ENCODE data around the gene ISG20L2.

The ISG20L2 gene

GRCh38 chr1:156711011-156711817 lies 17.4 kb downstream of the ISG20L2 start:
- DNase-seq: peak in 1 of 10 donors; percentile 49
- intact Hi-C loops (cut with DNase I): no loop called here

DNA sequence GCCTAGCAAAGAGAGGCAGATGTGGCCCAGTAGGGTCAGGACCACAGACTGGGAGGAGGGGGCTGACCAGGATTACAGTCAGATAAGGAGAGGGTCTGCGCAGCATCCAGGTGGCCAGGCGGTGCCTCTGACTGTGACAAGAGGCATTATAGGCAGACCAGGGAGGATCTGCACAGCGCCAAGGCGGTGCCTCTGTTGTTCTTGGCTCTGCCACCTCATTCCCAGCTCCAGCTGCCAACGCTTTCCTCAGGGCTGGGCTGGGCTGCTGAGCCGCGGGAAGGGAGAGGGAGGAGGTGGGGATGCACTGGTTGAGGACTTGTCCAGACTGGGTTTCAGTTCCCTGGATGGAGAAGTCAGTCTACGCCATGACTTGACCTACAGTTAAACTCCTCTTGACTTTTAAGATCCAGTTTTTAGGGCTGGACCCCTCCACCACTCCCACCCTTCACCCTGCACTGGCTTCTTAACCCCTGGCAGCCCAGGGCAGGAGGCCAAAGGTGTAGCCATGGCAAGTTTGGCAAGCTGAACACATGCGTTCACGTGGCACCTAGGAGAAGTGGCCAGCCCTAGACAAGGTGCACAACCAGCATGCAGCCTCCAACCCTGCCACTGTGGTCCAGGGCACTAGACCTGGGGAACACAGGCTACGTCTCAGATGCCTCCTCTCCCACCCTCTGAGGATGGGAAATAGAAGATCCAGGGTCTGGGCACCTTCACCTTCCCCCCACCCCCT lies 18.6 kb downstream of the ISG20L2 start:
- DNase-seq: peak in 8 of 10 donors; percentile 50 to 96 (median 74)
- intact Hi-C loops (cut with DNase I): no loop called here

- intact Hi-C loops (cut with DNase I): no loop called here
- DNase-seq: peak in 1 of 10 donors; percentile 9
These were observed 19.5 kb downstream of the ISG20L2 start for GRCh38 chr1:156709031-156709430.

DNA sequence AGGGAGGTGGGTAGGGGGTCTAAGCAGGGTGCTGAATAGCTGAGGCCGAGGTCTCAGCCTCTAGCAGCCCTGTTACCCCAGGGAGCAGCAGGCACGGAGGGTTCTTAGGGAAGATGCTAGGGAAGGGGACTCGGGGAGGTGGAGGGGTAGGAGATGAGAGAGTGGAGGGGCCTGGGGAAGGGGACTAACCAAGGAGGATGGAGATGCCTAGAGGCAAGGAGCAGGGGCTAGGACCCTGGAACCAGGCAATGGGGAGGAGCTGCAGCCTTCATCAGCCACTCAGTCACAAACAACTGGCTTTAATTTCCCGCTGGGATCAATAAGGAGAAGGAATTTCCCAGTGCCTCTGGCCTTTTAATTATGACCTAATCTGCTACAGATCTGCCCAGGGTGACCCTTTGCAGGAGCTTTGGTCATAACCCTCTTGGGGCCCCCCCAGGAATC lies 20.3 kb downstream of the ISG20L2 start:
- peak in 2 of 10 donors; percentile 41 to 69 for DNase-seq
- intact Hi-C loops (cut with DNase I): no loop called here

DNA sequence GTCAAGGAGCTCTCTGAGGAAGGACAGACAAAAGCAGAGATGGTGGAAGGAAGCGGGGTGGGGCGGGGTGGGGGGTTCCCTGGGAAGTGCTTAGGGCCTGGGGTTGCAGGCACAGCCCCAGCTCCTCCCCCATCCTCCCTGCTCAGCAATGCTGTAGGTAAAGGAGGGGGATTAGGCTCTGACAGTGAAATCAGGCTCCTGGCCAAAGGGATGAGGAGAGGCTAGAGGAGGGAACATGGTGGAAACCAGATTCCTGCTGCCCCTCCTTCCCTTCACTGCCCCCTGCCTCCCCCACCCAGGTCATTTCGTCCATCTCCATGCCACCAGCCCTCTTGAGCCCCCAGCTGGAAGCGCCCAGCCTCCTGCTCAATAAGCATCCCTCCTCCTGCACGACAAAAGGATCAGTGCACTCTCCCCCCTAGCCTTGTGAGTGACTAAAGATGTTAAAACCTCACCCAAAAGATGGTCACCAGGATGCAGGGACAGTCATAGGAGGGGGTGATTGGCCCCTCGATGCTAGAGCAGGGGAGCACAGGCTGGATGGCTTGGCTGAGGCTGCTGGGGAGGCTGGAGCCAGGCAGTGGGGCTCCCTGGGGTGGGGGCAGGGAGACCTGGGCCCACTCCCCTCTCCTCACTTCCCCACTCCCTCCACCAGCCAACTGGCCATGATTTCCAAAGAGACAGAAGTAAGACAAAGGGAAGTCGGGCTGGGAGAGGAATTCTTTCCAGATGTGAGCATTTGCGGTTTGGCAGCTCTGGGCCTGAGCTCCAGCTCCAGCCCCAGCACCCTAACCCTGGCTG lies 20.9 kb downstream of the ISG20L2 start:
- DNase-seq: peak in 1 of 10 donors; percentile 59
- intact Hi-C loops (cut with DNase I): no loop called here

- DNase-seq: peak in 9 of 10 donors; percentile 7 to 88 (median 45)
- intact Hi-C loops (cut with DNase I): no loop called here
These were observed 21.7 kb downstream of the ISG20L2 start for GRCh38 chr1:156706657-156707416.

GRCh38 chr1:156705918-156706656 lies 22.5 kb downstream of the ISG20L2 start:
- peak in 9 of 10 donors; percentile 47 to 92 (median 66) for DNase-seq
- intact Hi-C loops (cut with DNase I): no loop called here

DNA sequence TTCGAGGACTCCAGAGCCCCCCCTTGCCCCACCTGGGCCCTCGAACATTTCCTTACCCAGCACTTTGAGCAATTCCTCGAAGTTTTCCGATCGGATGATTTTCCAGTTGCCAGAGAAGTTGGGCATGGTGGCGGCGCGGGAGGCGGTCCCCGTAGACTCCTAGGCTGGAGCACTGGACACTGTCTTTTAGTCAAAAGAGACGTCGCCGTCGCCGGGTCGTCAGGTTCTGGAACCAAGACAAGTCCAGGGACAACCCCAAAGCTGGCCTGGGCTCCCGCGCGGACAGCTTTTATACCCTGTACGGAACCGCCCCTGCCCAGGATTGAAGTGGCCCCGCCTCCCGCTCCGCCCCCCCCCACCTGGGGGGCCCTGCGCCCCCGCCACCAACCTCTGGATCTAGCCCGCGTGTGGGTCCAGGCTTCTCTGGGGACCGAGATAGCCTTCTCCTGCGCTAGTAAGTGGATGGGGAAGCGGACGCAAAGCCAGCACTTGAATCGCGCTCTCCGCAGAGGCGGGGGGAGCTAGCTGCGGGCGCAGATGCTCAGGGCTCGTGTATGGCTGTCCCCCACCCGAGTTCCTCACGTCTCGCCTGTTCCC lies 23.1 kb downstream of the ISG20L2 start, which contains the start of gene CRABP2:
Gene CRABP2 (minus strand): TSS at position 263 of the 597 bp plus-strand sequence. CDS start 137 bp downstream, at position 126.
- intact Hi-C loops (cut with DNase I): no loop called here
- peak in 5 of 10 donors; percentile 13 to 86 (median 23) for DNase-seq

DNA sequence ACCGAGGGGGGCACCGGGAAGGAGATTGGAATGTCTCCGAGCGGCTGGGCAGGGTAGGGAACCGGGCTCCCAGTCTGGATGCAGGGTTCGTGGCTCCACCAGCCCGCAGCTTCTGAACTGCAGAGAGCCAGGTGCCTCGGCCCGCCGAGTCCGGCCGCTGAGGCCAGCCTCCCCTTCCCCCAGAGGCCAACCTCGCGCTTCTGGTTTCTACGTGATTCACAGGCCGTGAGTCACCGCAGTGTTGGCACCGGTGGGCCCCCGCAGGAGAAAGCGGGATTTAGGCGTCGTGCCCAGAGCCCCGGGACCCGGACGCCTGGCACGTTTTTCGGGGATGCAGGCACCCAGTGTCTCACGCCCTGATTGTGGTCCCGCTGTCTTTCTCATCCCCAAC lies 23.6 kb downstream of the ISG20L2 start:
- intact Hi-C loops (cut with DNase I): no loop called here
- DNase-seq: peak in 4 of 10 donors; percentile 24 to 85 (median 49)

GRCh38 chr1:156704166-156704711 lies 24.3 kb downstream of the ISG20L2 start:
- no peak for DNase-seq
- intact Hi-C loops (cut with DNase I): no loop called here

DNA sequence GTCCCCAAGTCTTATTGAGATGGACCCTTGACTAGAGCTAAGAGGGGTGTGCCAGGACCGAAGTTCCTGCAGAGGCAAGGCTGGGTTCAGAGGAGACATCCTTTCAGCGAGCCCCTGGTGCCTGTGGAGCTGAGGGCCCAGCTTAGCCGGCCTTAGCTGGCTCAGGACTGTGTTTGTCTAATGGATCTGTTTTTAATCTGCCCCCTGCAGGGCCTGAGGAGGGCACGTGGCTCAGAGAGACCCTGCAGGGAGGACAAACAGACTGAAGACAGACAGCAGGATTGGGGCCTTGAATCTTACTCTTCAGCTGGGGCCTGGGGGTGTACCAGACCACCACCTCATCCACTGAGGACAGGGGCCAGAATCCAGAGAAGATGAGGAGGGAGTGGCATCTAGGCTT lies 24.8 kb downstream of the ISG20L2 start:
- intact Hi-C loops (cut with DNase I): no loop called here
- no peak for DNase-seq

DNA sequence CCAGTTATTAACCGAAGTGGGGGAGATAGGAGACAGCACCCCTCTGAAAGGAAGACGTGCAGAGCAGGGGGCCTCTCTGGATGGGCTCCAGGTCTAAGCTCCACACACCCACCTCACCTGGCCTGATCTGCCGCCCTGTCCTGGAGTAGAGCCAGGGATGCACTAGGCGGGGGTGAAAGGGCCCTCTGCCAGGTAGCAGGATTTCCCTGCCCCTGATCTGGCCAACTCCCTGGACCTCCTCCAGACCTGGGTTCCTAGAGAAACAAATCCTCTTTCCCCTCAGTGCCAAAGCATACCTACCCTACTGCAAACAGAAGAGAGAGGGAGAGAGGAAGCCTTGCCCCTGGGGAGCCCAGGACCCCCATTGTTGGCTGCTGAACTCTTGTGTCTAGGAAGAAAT lies 25.2 kb downstream of the ISG20L2 start:
- DNase-seq: no peak
- intact Hi-C loops (cut with DNase I): no loop called here

- no peak for DNase-seq
These were observed 27.6 kb downstream of the ISG20L2 start for GRCh38 chr1:156700736-156701531.

DNA sequence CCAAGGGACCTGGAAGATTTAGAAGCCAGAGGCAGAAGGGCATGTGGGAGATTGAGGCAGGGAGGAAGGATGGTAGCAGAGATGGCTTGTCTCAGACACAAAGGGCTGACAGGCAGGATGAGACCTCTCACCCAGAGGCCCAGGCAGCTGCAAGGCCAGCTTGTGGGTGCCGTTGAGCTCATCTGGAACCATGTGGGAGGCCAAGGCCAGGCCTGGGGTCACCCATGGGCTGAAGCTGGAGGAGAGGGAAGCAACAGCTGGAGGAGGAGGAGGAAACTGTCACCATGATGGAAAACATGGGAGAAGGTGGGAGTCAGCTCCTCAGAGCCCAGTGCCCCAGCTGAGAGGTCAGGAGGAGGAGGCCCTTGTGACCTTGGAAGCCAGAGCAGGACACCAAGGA lies 29.6 kb downstream of the ISG20L2 start:
- intact Hi-C loops (cut with DNase I): no loop called here
- DNase-seq: no peak

More at GRCh38 chr1:156700736-156701531, 27.6 kb downstream of the ISG20L2 start:
- intact Hi-C loops (cut with DNase I): no loop called here

- intact Hi-C loops (cut with DNase I): no loop called here
- DNase-seq: no peak
These were observed 31.1 kb downstream of the ISG20L2 start for GRCh38 chr1:156697481-156697880.

GRCh38 chr1:156696755-156697154 lies 31.8 kb downstream of the ISG20L2 start:
- intact Hi-C loops (cut with DNase I): no loop called here
- DNase-seq: no peak

GRCh38 chr1:156694690-156694962 lies 33.9 kb downstream of the ISG20L2 start:
- intact Hi-C loops (cut with DNase I): no loop called here
- DNase-seq: no peak

All from posterior cingulate gyrus (tissue), 11 donors.